GM18526 (cell line): ENCODE data around the gene CYP19A1.

Experiments
- POLR2A ChIP-seq: IDR thresholded peaks from 3 replicates; pipeline ENCODE4 v1.6.1; 2011; ENCODE audit not compliant: insufficient read length; ENCODE audit errors: extremely low read depth

Gene CYP19A1

DNA sequence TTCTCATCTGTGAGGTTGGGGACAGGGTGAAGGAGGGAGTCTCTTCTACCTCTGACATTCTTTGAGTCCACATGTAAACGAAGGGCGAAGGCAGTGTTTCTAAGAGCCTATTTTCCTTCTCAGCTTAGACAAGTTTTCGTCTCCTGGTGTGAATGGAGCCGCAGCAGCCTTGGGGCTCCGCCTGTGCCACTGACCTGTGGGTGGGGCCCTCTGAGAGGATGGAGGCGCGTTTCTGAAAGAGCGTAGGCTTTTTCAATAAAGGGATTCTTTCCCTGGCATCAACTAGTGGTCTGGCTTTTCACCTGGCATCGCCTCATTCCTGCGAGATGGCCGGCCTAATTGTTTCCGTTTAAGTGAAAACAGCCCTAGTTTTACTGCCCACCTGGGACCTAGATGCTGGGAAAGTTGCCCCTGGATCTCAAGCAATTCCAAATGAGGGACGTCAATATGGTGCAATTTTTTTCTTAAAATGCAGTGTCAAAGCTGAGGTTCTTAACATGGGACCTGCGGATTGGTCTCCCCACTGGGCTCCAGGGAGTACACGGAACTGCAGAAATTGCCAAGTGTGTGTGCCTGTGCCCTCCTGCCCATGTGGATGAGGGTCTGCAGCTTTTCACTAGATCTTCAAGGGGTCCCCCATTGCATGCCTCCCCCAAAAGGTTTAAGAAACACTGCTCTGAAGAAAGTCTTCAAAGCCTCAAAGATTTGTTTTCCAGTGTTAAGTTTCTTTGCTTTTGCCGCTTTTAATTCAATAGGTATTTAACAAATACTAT, 4.0 kb upstream of the CYP19A1 start:
- TF ChIP-seq POLR2A, result no peak

GRCh38 chr15:51341366-51342226, 3.2 kb upstream of the CYP19A1 start, which contains the start of gene GLDN:
Gene GLDN (plus strand): TSS chr15:51341655. CDS start chr15:51341685, 30 bp downstream.
- TF ChIP-seq POLR2A, result no peak

- TF ChIP-seq POLR2A, result no peak
These were observed 2.6 kb downstream of the CYP19A1 start for GRCh38 chr15:51335538-51336410.

DNA sequence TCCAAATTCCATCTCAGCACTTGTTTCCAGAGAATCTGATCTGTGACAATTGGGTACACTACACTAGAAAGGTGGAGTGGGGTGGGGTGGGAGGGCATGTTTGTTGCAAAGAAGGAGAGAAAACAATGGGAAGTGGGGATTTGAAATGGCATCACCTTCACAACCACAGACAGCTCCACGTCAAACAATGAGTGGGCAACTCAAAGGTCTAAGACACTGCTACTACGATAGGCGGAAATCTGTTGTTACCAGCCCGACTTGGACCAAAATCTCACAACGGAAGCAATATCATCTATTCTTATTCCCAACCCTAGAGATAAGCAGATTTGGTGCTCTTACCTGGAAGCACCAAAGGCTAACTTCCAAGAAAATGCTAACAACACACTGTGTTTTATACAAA, 3.3 kb downstream of the CYP19A1 start:
- no peak for TF ChIP-seq POLR2A

- no peak for TF ChIP-seq POLR2A
These were observed 4.4 kb downstream of the CYP19A1 start for GRCh38 chr15:51334011-51334451.

- no peak for TF ChIP-seq POLR2A
These were observed 4.8 kb downstream of the CYP19A1 start for GRCh38 chr15:51333571-51333970.

- TF ChIP-seq POLR2A, result no peak
These were observed 5.9 kb downstream of the CYP19A1 start for GRCh38 chr15:51332206-51333147.

DNA sequence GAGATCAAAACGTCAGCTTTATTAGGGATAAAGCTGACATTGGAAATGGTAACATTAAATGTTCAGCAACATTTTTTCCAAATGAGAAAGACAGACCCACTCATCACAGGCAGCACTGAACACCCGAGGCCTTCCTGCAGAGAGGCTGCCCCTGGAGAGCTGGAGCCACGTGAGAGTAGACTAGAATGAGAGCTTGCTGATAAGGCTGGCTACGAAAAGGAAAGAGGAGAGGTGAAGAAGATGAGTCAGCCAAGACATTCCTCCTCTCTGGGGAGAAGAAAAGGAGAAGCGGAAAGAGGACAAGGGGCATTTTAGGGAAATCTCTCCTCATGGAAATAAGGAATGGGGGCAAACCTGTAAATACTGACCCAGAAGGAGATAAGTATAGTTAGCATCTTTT, 7.3 kb downstream of the CYP19A1 start:
- TF ChIP-seq POLR2A, result no peak

DNA sequence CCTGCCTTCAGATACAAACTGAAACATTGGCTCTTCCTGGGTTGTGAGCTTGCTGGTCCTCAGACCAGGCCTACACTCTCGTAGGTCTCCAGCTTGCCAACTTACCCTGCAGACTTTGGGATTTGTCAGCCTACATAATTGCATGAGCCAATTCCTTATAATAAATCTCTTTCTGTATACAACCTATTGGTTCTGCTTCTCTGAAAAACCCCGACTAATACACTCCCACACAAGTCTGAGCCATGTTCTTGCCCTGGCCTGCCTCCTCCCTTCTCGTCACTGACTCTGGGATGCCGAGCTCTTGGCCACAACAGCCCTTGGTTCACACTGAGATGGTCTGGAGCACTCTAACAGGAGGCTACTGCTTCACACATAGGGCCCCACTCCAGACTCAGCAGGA, 9.5 kb downstream of the CYP19A1 start:
- TF ChIP-seq POLR2A, result no peak

DNA sequence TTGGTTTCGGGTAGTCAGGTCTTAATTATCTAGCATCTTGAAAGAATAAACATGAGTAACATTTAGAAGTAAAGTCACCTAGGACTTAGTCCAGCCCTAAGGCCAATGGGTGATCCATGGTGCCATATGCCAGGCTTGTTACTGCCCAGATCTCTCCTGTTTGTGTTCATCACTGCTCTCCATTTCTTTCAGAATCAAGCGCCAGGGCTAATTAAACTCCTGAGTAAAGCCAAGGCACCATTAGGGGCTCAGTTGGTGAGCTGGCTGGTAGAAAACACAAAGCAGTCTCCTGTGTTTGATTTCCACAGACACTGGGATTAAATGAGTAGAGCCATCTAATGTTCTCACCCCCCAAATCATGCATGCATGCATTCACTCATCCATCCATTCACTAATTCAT, 11.3 kb downstream of the CYP19A1 start:
- TF ChIP-seq POLR2A, result no peak

GRCh38 chr15:51325167-51325566, 13.2 kb downstream of the CYP19A1 start:
- TF ChIP-seq POLR2A, result no peak

- no peak for TF ChIP-seq POLR2A
These were observed 14.6 kb downstream of the CYP19A1 start for GRCh38 chr15:51323749-51324148.

GRCh38 chr15:51322621-51323296, 15.6 kb downstream of the CYP19A1 start:
- no peak for TF ChIP-seq POLR2A
